HEK293T (cell line): ENCODE results near the gene CAP2.

Experiments used
- ARNT ChIP-seq: fragments of 450-650 bp; IDR thresholded peaks from 2 replicates; pipeline ENCODE4 v1.6.1; 2017; ENCODE audit warnings: mild to moderate bottlenecking
- BHLHE40 ChIP-seq: fragments of 450-650 bp; IDR thresholded peaks from 2 replicates; pipeline ENCODE4 v1.6.1; 2016; ENCODE audit warnings: mild to moderate bottlenecking, moderate library complexity, borderline replicate concordance
- ELF4 ChIP-seq: fragments of 450-650 bp; IDR thresholded peaks from 2 replicates; pipeline ENCODE4 v1.6.1; 2017; ENCODE audit warnings: antibody characterized with exemption
- FOXK2 ChIP-seq: fragments of 450-650 bp; IDR thresholded peaks from 2 replicates; pipeline ENCODE4 v1.6.1; 2016; ENCODE audit warnings: mild to moderate bottlenecking
- FOXM1 ChIP-seq: fragments of 450-650 bp; IDR thresholded peaks from 2 replicates; pipeline ENCODE4 v1.6.1; 2017; ENCODE audit warnings: mild to moderate bottlenecking, borderline replicate concordance
- HDGF ChIP-seq: fragments of 450-650 bp; IDR thresholded peaks from 2 replicates; pipeline ENCODE4 v1.6.1; 2017; ENCODE audit warnings: antibody characterized with exemption, borderline replicate concordance
- L3MBTL2 ChIP-seq: fragments of 450-650 bp; conservative IDR thresholded peaks from 2 replicates; pipeline ENCODE4 v1.6.1; 2016; ENCODE audit warnings: mild to moderate bottlenecking
- LEF1 ChIP-seq: fragments of 450-650 bp; IDR thresholded peaks from 2 replicates; pipeline ENCODE4 v1.6.1; 2017; ENCODE audit warnings: mild to moderate bottlenecking, borderline replicate concordance
- NFRKB ChIP-seq: fragments of 450-650 bp; IDR thresholded peaks from 2 replicates; pipeline ENCODE4 v1.6.1; 2016; ENCODE audit warnings: mild to moderate bottlenecking, moderate library complexity
- SP1 ChIP-seq: fragments of 450-650 bp; IDR thresholded peaks from 2 replicates; pipeline ENCODE4 v1.6.1; 2017
- SUZ12 ChIP-seq: fragments of 450-650 bp; IDR thresholded peaks from 2 replicates; pipeline ENCODE4 v1.6.1; 2016; ENCODE audit warnings: mild to moderate bottlenecking
- ZNF384 ChIP-seq: fragments of 450-650 bp; IDR thresholded peaks from 2 replicates; pipeline ENCODE4 v1.6.1; 2016
- TF ChIP-seq, protein P1 (sequence below): fragments of 450-650 bp; IDR thresholded peaks from 2 replicates; pipeline ENCODE4 v1.6.1; 2016

DNA sequence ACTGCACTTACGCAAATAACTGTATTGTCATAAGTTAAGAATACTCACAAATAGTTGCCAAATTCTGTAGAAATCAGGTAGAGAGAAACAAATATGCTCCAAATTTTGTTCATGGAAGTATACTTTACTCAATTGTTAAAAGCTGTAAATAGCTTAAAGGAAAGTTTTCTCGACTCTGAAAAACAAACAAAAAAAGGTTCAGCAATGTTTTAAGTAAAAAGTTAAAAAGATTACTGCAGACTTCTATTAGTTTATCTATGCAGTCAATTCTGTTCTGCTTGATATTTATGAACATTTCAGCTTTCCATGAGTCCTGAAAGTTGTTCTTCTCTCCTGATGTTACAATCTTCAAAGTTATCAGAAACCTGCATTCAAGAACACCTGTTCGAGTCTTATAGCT lies 169.2 kb downstream of the CAP2 start:
- no peak for TF ChIP-seq SP1
- TF ChIP-seq ELF4, result no peak
- no peak for TF ChIP-seq FOXM1
- TF ChIP-seq FOXK2, result no peak
- no peak for TF ChIP-seq BHLHE40
- TF ChIP-seq, protein P1, sequence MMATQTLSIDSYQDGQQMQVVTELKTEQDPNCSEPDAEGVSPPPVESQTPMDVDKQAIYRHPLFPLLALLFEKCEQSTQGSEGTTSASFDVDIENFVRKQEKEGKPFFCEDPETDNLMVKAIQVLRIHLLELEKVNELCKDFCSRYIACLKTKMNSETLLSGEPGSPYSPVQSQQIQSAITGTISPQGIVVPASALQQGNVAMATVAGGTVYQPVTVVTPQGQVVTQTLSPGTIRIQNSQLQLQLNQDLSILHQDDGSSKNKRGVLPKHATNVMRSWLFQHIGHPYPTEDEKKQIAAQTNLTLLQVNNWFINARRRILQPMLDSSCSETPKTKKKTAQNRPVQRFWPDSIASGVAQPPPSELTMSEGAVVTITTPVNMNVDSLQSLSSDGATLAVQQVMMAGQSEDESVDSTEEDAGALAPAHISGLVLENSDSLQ, result no peak
- TF ChIP-seq ZNF384, result no peak
- TF ChIP-seq LEF1, result no peak
- no peak for TF ChIP-seq HDGF
- TF ChIP-seq SUZ12, result no peak
- TF ChIP-seq NFRKB, result no peak
- no peak for TF ChIP-seq L3MBTL2
- no peak for TF ChIP-seq ARNT
